Subcutaneous adipose tissue (tissue), 4 donors: ENCODE data around the gene PPDPF. TPM values are rescaled to one million over a fixed set of nuclear protein-coding genes. Genes with fewer than 3 reads are reported as not detected.

Experiments
- CTCF ChIP-seq: fragments of 450-650 bp; IDR thresholded peaks from one replicate; pipeline ENCODE4 v1.5.1; 2016; ENCODE audit warnings: low read depth, mild to moderate bottlenecking, control low read depth, antibody characterized with exemption, moderate library complexity
- total RNA-seq, 4 donors: library from RNA; depleted of rRNA; stranded (reverse); fragments of >200 nt; gene quantifications; one replicate each; pipeline ENCODE4 v1.1.0, GENCODE V29; 2016

The PPDPF gene
- total RNA-seq, 4 donors from 2014 or later = 46.9 to 135 (median 63.2) TPM

GRCh38 chr20:63498960-63499337, 21.6 kb upstream of the PPDPF start, which contains the start of gene EEF1A2:
EEF1A2 (minus strand) TSS chr20:63499083; CDS start chr20:63497763, 1,320 bp downstream.
- no peak for TF ChIP-seq CTCF

DNA sequence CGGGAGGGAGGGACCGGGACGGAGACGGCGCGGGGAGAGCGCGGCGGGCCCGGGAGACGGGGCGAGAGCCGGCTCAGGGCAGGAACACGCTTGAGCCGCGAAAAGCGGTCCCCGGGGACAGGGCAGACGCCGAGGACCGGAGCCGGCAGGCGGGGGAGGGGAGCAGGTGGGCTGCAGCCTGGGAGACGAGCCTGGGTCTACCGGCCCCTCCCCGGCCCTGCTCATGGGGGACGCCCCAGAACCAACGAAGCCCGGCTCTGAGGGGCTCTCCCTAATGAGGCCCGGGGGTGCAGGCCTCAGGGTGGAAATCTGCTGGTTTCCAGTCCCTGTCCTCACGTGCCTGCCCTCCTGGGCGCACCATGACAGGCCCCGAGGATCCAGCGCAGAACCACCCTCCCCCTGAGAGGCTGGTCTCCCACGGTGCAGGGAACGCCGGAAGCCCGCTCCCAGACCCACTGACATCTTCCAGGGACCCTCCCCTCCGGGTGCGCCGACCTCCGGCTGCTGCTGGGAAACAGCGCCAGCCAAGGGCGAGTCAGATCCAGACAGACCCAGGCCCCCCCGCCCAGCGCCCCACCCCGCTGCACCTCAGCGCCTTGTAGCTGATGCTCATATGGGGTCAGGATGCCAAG, 21.1 kb upstream of the PPDPF start:
- no peak for TF ChIP-seq CTCF

DNA sequence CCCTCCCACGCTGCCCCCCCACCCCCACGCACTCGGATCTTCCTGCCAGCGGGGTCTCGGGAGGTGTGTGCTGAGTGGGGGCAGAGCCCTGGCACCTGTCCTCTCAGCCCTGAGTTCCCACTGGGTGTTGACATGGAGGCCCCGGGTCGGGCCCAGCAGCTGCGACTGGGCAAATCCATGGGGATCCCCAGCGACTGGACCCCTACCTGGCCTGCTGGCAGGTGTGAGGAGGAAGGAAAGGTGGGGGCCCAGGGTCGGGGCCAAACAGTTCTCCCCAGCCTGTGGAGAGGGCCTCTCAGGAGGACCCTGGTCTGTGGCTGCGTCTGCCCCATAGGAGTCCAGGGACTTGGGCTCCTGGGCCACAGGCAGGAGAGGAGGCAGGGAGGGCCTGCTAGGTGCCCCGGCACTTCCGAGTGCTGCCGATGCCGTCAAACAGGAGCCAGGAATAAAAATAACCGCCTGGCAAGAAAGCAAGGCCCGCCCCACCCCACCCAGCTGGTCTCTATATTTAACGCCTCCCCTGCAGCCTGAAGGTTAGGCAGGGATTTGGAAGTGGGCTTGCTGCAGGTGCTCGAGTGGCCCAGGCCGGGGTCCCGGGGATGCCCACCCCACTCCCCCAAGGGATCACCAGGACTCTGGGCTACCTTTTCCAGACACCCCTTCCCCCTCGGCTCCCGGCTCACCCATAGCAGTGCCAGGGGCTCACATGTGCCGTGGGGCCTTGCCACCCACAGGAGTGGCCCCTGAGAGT, 20.2 kb upstream of the PPDPF start:
- TF ChIP-seq CTCF = no peak

DNA sequence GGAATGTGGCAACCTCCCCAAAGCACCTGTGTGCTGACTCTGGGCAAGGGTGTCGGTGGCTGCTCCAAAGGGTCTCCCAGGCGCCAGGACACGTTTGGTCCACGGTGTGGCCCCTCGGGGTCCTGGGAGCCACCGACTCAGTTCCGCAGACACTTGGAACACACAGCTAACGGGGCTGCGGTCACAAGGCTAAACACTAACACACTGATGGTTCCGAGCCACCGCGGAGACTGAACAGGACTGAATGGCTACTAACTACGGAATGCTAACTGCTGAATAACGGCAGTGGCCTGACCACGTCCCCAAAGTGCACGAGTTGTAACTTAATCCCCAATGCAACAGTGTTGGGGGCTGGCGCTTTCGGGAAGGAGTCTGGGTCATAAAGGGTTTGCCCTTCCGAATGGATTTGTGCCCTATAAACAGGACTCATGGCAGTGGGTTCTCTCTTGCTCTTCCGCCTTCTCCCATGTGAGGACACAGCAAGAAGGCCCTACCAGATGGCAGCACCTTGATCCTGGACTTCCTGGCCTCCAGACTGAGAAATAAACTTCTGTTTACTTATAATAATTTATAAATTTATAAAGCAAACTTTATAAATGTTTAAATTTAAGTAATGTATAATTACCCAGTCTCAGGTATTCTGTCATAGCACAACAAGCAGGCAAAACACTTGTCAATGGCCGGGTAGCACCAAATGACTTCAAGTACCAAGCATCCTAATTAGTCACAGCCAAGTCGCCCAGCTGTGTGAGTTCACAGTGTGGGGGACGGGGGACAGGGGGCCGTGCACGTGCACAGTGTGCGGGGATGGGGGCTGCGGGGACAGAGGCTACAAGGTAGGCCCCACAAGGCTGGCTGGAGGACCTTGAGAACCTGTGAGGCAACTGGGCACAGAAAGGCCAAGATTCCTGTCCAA, 19.4 kb upstream of the PPDPF start:
- TF ChIP-seq CTCF = no peak

- no peak for TF ChIP-seq CTCF
Measured at GRCh38 chr20:63501818-63502670, 18.5 kb upstream of the PPDPF start.

- no peak for TF ChIP-seq CTCF
Measured at GRCh38 chr20:63502671-63503172, 17.8 kb upstream of the PPDPF start.
